ENCODE results near the gene PTPRA.

GRCh38 chr20:3085571-3086072 lies 212.3 kb downstream of the PTPRA start:
- TF ChIP-seq POLR2AphosphoS5 (IDR thresholded peaks at IDR 0.05; ENCODE audit: low read depth, low read length) (no peak), POLR2A (IDR thresholded peaks at IDR 0.05; ENCODE audit: low read depth, low read length) (no peak), TAF1 (IDR thresholded peaks at IDR 0.05; ENCODE audit: borderline replicate concordance, low read depth, low read length) (no peak)

All from GM12892 (cell line).